Fibroblast of skin of right biceps (primary cell): ENCODE measurements around the gene NUTM2F.
"Not testable (repeated sequence)": the region's sequence is repeated elsewhere in the genome, so short reads cannot be mapped to it uniquely, and the experiment has no call there.

Experiments used
- DNase-seq: peaks from one replicate; pipeline ENCODE4 v3.0.0-alpha.2; 2013

NUTM2F gene

GRCh38 chr9:94328544-94328943 is at the start of gene NUTM2F:
Gene NUTM2F, minus strand, starts transcription at chr9:94328644. Its CDS starts 21 bp downstream, at chr9:94328623.
- not testable (repeated sequence) for DNase-seq

GRCh38 chr9:94375197-94375596 is 46.8 kb upstream of the NUTM2F start:
- peak; percentile 1 for DNase-seq

- peak; percentile 89 for DNase-seq
Measured at GRCh38 chr9:94374176-94375056, 46.0 kb upstream of the NUTM2F start.

GRCh38 chr9:94373779-94374175 is 45.3 kb upstream of the NUTM2F start:
- DNase-seq: not testable (repeated sequence)

GRCh38 chr9:94370266-94370665 is 41.8 kb upstream of the NUTM2F start:
- DNase-seq: not testable (repeated sequence)

GRCh38 chr9:94364093-94364614 is 35.7 kb upstream of the NUTM2F start:
- DNase-seq: not testable (repeated sequence)

GRCh38 chr9:94357158-94357557 is 28.7 kb upstream of the NUTM2F start:
- not testable (repeated sequence) for DNase-seq

- not testable (repeated sequence) for DNase-seq
Measured at GRCh38 chr9:94351901-94352723, 23.7 kb upstream of the NUTM2F start.

GRCh38 chr9:94348754-94349153 is 20.3 kb upstream of the NUTM2F start:
- not testable (repeated sequence) for DNase-seq

- not testable (repeated sequence) for DNase-seq
Measured at GRCh38 chr9:94347451-94347850, 19.0 kb upstream of the NUTM2F start.

- not testable (repeated sequence) for DNase-seq
Measured at GRCh38 chr9:94341703-94342102, 13.3 kb upstream of the NUTM2F start.

GRCh38 chr9:94340750-94341149 is 12.3 kb upstream of the NUTM2F start:
- not testable (repeated sequence) for DNase-seq

- not testable (repeated sequence) for DNase-seq
Measured at GRCh38 chr9:94339657-94340056, 11.2 kb upstream of the NUTM2F start.

- not testable (repeated sequence) for DNase-seq
Measured at GRCh38 chr9:94338723-94339122, 10.3 kb upstream of the NUTM2F start.

- not testable (repeated sequence) for DNase-seq
Measured at GRCh38 chr9:94336445-94336844, 8.0 kb upstream of the NUTM2F start.

GRCh38 chr9:94325583-94325982 is 2.9 kb downstream of the NUTM2F start:
- DNase-seq: not testable (repeated sequence)

GRCh38 chr9:94323153-94323798 is 5.2 kb downstream of the NUTM2F start:
- not testable (repeated sequence) for DNase-seq

GRCh38 chr9:94322342-94322940 is 6.0 kb downstream of the NUTM2F start:
- not testable (repeated sequence) for DNase-seq

GRCh38 chr9:94317949-94318657 is 10.3 kb downstream of the NUTM2F start:
- not testable (repeated sequence) for DNase-seq

GRCh38 chr9:94316236-94316635 is 12.2 kb downstream of the NUTM2F start:
- not testable (repeated sequence) for DNase-seq
